Astrocyte (in vitro differentiated cells and primary cell): ENCODE measurements around the gene ADGRB3.

Experiments used
- CTCF ChIP-seq: IDR thresholded peaks from 2 replicates; pipeline ENCODE4 v1.5.1; 2011; ENCODE audit warnings: low read depth, mild to moderate bottlenecking, inconsistent platforms, low read length, moderate library complexity; ENCODE audit not compliant: insufficient read depth
- EZH2 ChIP-seq: IDR thresholded peaks from 2 replicates; pipeline ENCODE4 v1.6.1; 2012; ENCODE audit warnings: mild to moderate bottlenecking, low read length, inconsistent platforms; ENCODE audit not compliant: insufficient read depth

GRCh38 chr6:69063401-69063800, 428.3 kb downstream of the ADGRB3 start:
- no peak for TF ChIP-seq CTCF
- no peak for TF ChIP-seq EZH2
